Suppressor macrophage (primary cell): ENCODE data around the gene GPR101.
"Not testable (repeated sequence)": the region's sequence is repeated elsewhere in the genome, so short reads cannot be mapped to it uniquely, and the experiment has no call there.

Experiments used
- DNase-seq, 4 experiments: peaks; one replicate each; pipeline ENCODE4 v3.0.0-alpha.2; 2020 to 2022

Gene GPR101

DNA sequence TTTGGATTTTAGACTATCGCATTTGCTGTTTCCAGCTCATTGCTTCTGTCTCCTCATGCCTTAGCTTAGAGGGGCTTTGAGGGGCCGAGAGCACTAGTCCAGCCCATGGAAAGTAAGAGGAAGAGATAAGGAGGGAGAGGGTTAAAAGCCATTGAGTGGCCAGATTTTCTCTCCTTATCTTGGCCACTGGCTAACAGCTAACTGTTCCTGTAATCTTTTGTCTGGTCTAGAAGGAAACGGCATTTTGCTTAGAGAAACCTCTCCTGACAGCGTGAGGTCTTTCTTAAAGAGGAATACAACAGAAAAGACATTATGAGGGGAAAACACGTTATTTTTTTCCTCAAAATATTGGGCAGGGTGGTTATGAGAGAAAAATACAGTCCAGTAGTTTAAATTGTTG lies 7.9 kb downstream of the GPR101 start:
- DNase-seq = no peak

DNA sequence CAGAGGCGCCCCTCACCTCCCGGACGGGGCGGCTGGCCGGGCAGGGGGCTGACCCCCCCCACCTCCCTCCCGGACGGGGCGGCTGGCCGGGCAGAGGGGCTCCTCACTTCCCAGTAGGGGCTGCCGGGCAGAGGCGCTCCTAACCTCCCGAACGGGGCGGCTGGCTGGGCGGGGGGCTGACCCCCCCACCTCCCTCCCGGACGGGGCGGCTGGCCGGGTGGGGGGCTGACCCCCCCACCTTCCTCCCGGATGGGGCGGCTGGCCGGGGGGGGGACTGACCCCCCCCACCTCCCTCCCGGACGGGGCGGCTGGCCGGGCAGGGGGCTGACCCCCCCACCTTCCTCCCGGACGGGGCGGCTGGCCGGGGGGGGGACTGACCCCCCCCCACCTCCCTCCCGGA lies 33.6 kb downstream of the GPR101 start:
- not testable (repeated sequence) for DNase-seq

GRCh38 chrX:136999024-136999423 lies 34.8 kb downstream of the GPR101 start:
- no peak for DNase-seq
